ENCODE results near the gene ZNF394.

DNA sequence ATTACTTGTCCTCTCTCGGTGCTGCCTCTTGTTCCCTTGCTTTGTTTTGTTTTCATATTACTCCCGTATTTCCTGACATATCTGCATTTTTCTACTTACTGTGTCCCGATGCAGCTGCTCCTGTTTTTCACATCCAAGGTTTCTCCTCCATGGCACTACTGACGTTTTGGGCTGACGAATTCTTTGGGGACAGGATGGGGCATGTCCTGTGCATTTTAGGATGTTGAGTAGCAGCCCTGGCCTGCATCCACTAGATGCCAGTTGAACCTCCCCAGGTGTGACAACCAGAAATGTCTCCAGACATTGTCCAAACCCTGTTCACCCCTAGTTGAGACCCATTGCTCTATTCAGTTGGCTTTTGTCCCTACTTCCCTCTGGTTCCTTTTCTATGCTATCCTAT, 15.0 kb downstream of the ZNF394 start:
- no peak for TF ChIP-seq CTCF (IDR thresholded peaks at IDR 0.05)
- no peak for TF ChIP-seq POLR2A (IDR thresholded peaks at IDR 0.05)

Measured in stomach (tissue), 4 donors.